Liver (tissue), 3 donors: Measurements from ENCODE around the gene KLHL40.

Experiments used
- ATF3 ChIP-seq: IDR thresholded peaks from 2 replicates; pipeline ENCODE4 v1.6.1; 2016; ENCODE audit warnings: antibody characterized with exemption
- CTCF ChIP-seq: fragments of 150-350 bp; IDR thresholded peaks from 2 replicates; pipeline ENCODE4 v1.5.1; 2017; ENCODE audit warnings: improper control_type of control experiment, low read depth, low read length; ENCODE audit not compliant: missing input control
- HNF4G ChIP-seq: IDR thresholded peaks from 2 replicates; pipeline ENCODE4 v1.6.1; 2016; ENCODE audit warnings: antibody characterized with exemption
- JUND ChIP-seq, 2 donors: IDR thresholded peaks; 2 replicates each; pipeline ENCODE4 v1.6.1; 2016; ENCODE audit warnings: antibody characterized with exemption in 2 of 2
- RAD21 ChIP-seq, 2 donors: IDR thresholded peaks; 2 replicates each; pipeline ENCODE4 v1.6.1; 2016; ENCODE audit warnings: antibody characterized with exemption in 2 of 2, mild to moderate bottlenecking in 2 of 2
- RXRA ChIP-seq, 2 donors: IDR thresholded peaks; 2 replicates each; pipeline ENCODE4 v1.6.1; 2017 to 2018; ENCODE audit warnings: antibody characterized with exemption in 2 of 2, mild to moderate bottlenecking in 1 of 2
- TAF1 ChIP-seq: conservative IDR thresholded peaks from 2 replicates; pipeline ENCODE4 v1.6.1; 2016; ENCODE audit warnings: antibody characterized with exemption, mild to moderate bottlenecking
- YY1 ChIP-seq: IDR thresholded peaks from 2 replicates; pipeline ENCODE4 v1.6.1; 2016; ENCODE audit warnings: antibody characterized with exemption, mild to moderate bottlenecking
- donor health status: healthy.
- donor health status: healthy.

GRCh38 chr3:42703695-42704025 is 18.3 kb downstream of the KLHL40 start:
- no peak for TF ChIP-seq CTCF
- TF ChIP-seq RAD21 (IDR thresholded peaks at IDR 0.05), result no peak
- TF ChIP-seq HNF4G, result no peak
- TF ChIP-seq TAF1, result no peak
- TF ChIP-seq YY1, result no peak
- TF ChIP-seq ATF3, result no peak
- no peak for TF ChIP-seq RXRA (IDR thresholded peaks at IDR 0.05)
- TF ChIP-seq JUND (IDR thresholded peaks at IDR 0.05), result no peak
